Mesenchymal stem cell (in vitro differentiated cells and primary cell): Measurements from ENCODE around the gene SLC6A1.

Experiments
- DNase-seq: peaks from one replicate; pipeline ENCODE4 v3.0.0-alpha.2; 2013
- H2AFZ ChIP-seq: one replicate; pipeline ENCODE4 v1.6.1; 2013; ENCODE audit warnings: low read depth, mild to moderate bottlenecking, control low read depth, inconsistent platforms, low read length, moderate library complexity
- H2AK5ac ChIP-seq: 2 replicates; pipeline ENCODE4 v1.6.1; 2013; ENCODE audit warnings: low read length, moderate library complexity, mild to moderate bottlenecking, inconsistent platforms; ENCODE audit not compliant: severe bottlenecking
- H2BK120ac ChIP-seq: one replicate; pipeline ENCODE4 v1.6.1; 2013; ENCODE audit warnings: low read depth, mild to moderate bottlenecking, inconsistent platforms, low read length, moderate library complexity
- H2BK12ac ChIP-seq, 2 experiments: one replicate each; pipeline ENCODE4 v1.6.1; 2013; ENCODE audit warnings: inconsistent platforms in 2 of 2, low read length in 2 of 2, mild to moderate bottlenecking in 2 of 2, moderate library complexity in 2 of 2, control low read depth in 1 of 2
- H2BK15ac ChIP-seq: one replicate; pipeline ENCODE4 v1.6.1; 2013; ENCODE audit warnings: mild to moderate bottlenecking, low read depth, inconsistent platforms; ENCODE audit not compliant: poor library complexity, severe bottlenecking
- H2BK5ac ChIP-seq: 2 replicates; pipeline ENCODE4 v1.6.1; 2013; ENCODE audit warnings: low read depth, mild to moderate bottlenecking, low read length, control low read depth, inconsistent platforms; ENCODE audit not compliant: poor library complexity, severe bottlenecking
- H3K14ac ChIP-seq, 2 experiments: one replicate each; pipeline ENCODE4 v1.6.1; 2013; ENCODE audit warnings: inconsistent platforms in 2 of 2, low read length in 2 of 2, control low read depth in 1 of 2, mild to moderate bottlenecking in 1 of 2, moderate library complexity in 1 of 2
- H3K18ac ChIP-seq, 2 experiments: one replicate each; pipeline ENCODE4 v1.6.1; 2013; ENCODE audit warnings: inconsistent platforms in 2 of 2, low read length in 2 of 2, control low read depth in 1 of 2, low read depth in 1 of 2, mild to moderate bottlenecking in 1 of 2
- H3K23ac ChIP-seq, 2 experiments: one replicate each; pipeline ENCODE4 v1.6.1; 2013; ENCODE audit warnings: inconsistent platforms in 2 of 2, low read length in 2 of 2, mild to moderate bottlenecking in 2 of 2, moderate library complexity in 2 of 2, control low read depth in 1 of 2
- H3K27ac ChIP-seq: 2 replicates; pipeline ENCODE4 v1.5.1; 2013; ENCODE audit warnings: mild to moderate bottlenecking, moderate library complexity, low read length, control low read depth, inconsistent platforms; ENCODE audit not compliant: poor library complexity, severe bottlenecking
- H3K27me3 ChIP-seq, 2 experiments: 2 replicates each; pipeline versions ENCODE4 v1.6.1 to v1.7.0; 2013; ENCODE audit warnings: low read length in 2 of 2, mild to moderate bottlenecking in 2 of 2, moderate library complexity in 2 of 2, control low read depth in 1 of 2, inconsistent platforms in 1 of 2; ENCODE audit not compliant: control insufficient read depth in 1 of 2, insufficient read depth in 1 of 2
- H3K36me3 ChIP-seq, 2 experiments: 2 replicates each; pipeline versions ENCODE4 v1.6.1 to v1.7.0; 2013; ENCODE audit warnings: low read length in 2 of 2, control low read depth in 1 of 2, inconsistent platforms in 1 of 2, low read depth in 1 of 2, mild to moderate bottlenecking in 1 of 2; ENCODE audit not compliant: insufficient read depth in 2 of 2, control insufficient read depth in 1 of 2
- H3K4ac ChIP-seq, 2 experiments: one replicate each; pipeline ENCODE4 v1.6.1; 2013; ENCODE audit warnings: inconsistent platforms in 2 of 2, low read length in 2 of 2, mild to moderate bottlenecking in 2 of 2, moderate library complexity in 2 of 2, control low read depth in 1 of 2, low read depth in 1 of 2
- H3K4me1 ChIP-seq: 2 replicates; pipeline ENCODE4 v1.6.1; 2013; ENCODE audit warnings: low read depth, low read length, control low read depth; ENCODE audit not compliant: control insufficient read depth, insufficient read depth
- H3K4me2 ChIP-seq: 2 replicates; pipeline ENCODE4 v1.6.1; 2013; ENCODE audit warnings: low read length, mild to moderate bottlenecking, inconsistent platforms; ENCODE audit not compliant: poor library complexity, severe bottlenecking
- H3K4me3 ChIP-seq, 2 experiments: 2 replicates each; pipeline versions ENCODE4 v1.5.1 to v1.7.0; 2013; ENCODE audit warnings: low read length in 2 of 2, mild to moderate bottlenecking in 2 of 2, control low read depth in 1 of 2, low read depth in 1 of 2; ENCODE audit not compliant: insufficient read depth in 1 of 2
- H3K79me1 ChIP-seq: replicated peaks from 2 replicates; pipeline ENCODE4 v1.6.1; 2013; ENCODE audit warnings: mild to moderate bottlenecking, control low read depth, low read length, inconsistent platforms; ENCODE audit not compliant: poor library complexity, severe bottlenecking
- H3K9ac ChIP-seq: 2 replicates; pipeline ENCODE4 v1.7.0; 2013; ENCODE audit warnings: mild to moderate bottlenecking, low read length, moderate library complexity
- H3K9me3 ChIP-seq: 2 replicates; pipeline ENCODE4 v1.7.0; 2013; ENCODE audit warnings: mild to moderate bottlenecking, low read length; ENCODE audit not compliant: control insufficient read depth
- H4K8ac ChIP-seq: one replicate; pipeline ENCODE4 v1.6.1; 2013; ENCODE audit warnings: inconsistent platforms, mild to moderate bottlenecking, low read length, moderate library complexity
- H4K91ac ChIP-seq: one replicate; pipeline ENCODE4 v1.6.1; 2013; ENCODE audit warnings: mild to moderate bottlenecking, low read length, inconsistent platforms
- WGBS: methylation state at CpG from one replicate; pipeline ENCODE4 v1.1.7; 2013; ENCODE audit warnings: mixed read lengths; 5-methylcytosine and 5-hydroxymethylcytosine counted together

Gene SLC6A1

DNA sequence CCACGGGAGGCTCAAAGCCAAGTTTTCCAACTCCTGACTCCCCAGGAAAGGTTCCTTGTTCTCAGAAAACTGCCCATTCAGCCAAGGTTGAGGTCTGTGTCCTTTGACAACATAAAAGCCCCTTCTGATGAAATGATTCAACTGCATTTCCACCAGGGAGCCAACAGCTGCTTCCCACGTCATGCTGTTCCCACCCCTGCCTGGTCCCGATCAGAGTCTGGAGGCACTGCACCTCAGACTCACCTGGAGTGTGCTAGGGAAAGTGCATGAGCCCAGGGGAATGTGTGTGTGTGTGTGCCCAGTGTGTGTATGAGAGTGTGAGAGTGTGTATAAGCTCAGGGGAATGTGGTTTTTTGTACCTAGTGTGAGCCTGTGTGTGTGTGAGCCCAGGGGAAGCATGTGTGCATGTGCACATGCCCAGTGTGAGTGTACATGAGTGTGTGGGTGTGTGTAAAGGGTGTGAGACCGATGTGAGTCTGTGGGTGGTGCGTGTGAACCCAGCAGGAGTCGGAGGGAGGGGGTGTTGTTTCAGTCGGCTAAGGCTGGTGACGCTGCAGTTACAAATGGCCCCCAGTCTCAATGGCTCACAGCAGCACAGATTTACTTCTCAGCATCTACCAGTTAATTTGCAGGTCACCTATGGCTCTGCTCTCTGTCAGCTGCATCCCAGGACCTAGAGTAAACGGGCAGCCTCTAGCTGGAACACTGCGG lies 20.3 kb upstream of the SLC6A1 start:
- no peaks in the 10 kb centered on the region for H3K36me3 ChIP-seq
- DNase-seq, result no peak
- no peak overlapping the region for H3K14ac ChIP-seq
- H3K4ac ChIP-seq, result no peak overlapping the region
- H3K4me3 ChIP-seq, result no peak overlapping the region
- no peak overlapping the region for H3K4me2 ChIP-seq
- H2AK5ac ChIP-seq, result no peak overlapping the region
- WGBS, result 62% methylated on average over 9 of the region's 10 CpGs
- no peak overlapping the region for H3K23ac ChIP-seq
- no peak overlapping the region for H3K18ac ChIP-seq
- H2BK5ac ChIP-seq, result no peak overlapping the region
- H3K27ac ChIP-seq, result no peak overlapping the region
- H3K4me1 ChIP-seq, result peaks cover 6% of the 10 kb centered on the region
- H4K8ac ChIP-seq, result no peak overlapping the region
- H3K9ac ChIP-seq, result no peak overlapping the region
- no peak overlapping the region for H2AFZ ChIP-seq
- H4K91ac ChIP-seq, result no peak overlapping the region
- no peaks in the 10 kb centered on the region for H3K9me3 ChIP-seq
- no peak overlapping the region for H2BK12ac ChIP-seq
- H3K79me1 ChIP-seq, result no peaks in the 10 kb centered on the region
- H2BK120ac ChIP-seq, result no peak overlapping the region
- H3K27me3 ChIP-seq, result peaks cover 57 to 87% of the 10 kb centered on the region in 2 experiments
- no peak overlapping the region for H2BK15ac ChIP-seq

GRCh38 chr3:10973046-10973595 lies 19.4 kb upstream of the SLC6A1 start:
- H3K18ac ChIP-seq, result no peak overlapping the region
- H4K91ac ChIP-seq, result no peak overlapping the region
- peaks cover 57 to 80% of the 10 kb centered on the region in 2 experiments for H3K27me3 ChIP-seq
- no peak overlapping the region for H2BK5ac ChIP-seq
- no peak overlapping the region for H2AFZ ChIP-seq
- H3K9ac ChIP-seq, result no peak overlapping the region
- H3K4me3 ChIP-seq, result no peak overlapping the region
- no peak overlapping the region for H3K23ac ChIP-seq
- H3K36me3 ChIP-seq, result no peaks in the 10 kb centered on the region
- H2AK5ac ChIP-seq, result no peak overlapping the region
- no peak overlapping the region for H2BK120ac ChIP-seq
- no peak overlapping the region for H2BK12ac ChIP-seq
- 72% methylated on average over 13 of the region's 13 CpGs for WGBS
- no peak overlapping the region for H4K8ac ChIP-seq
- H3K9me3 ChIP-seq, result no peaks in the 10 kb centered on the region
- no peak overlapping the region for H3K4me2 ChIP-seq
- DNase-seq, result no peak
- H3K79me1 ChIP-seq, result no peaks in the 10 kb centered on the region
- H2BK15ac ChIP-seq, result no peak overlapping the region
- no peak overlapping the region for H3K14ac ChIP-seq
- H3K4ac ChIP-seq, result no peak overlapping the region
- peaks cover 11% of the 10 kb centered on the region for H3K4me1 ChIP-seq
- no peak overlapping the region for H3K27ac ChIP-seq

GRCh38 chr3:10974131-10974530 lies 18.4 kb upstream of the SLC6A1 start:
- Histone ChIP-seq H3K79me1 (no peaks in the 10 kb centered on the region), H3K27me3 (peaks cover 50 to 75% of the 10 kb centered on the region in 2 experiments), H3K4me2 (no peak overlapping the region), H4K8ac (no peak overlapping the region), H3K18ac (no peak overlapping the region), H3K4me3 (no peak overlapping the region), H2BK15ac (no peak overlapping the region), H2AK5ac (no peak overlapping the region), H4K91ac (no peak overlapping the region), H3K9ac (no peak overlapping the region), H2BK12ac (no peak overlapping the region), H2BK5ac (no peak overlapping the region), H3K4me1 (peaks cover 7% of the 10 kb centered on the region), H3K23ac (no peak overlapping the region), H3K4ac (no peak overlapping the region), H3K27ac (no peak overlapping the region), H3K36me3 (no peaks in the 10 kb centered on the region), H2AFZ (no peak overlapping the region), H3K9me3 (no peaks in the 10 kb centered on the region), H2BK120ac (no peak overlapping the region), H3K14ac (no peak overlapping the region)
- WGBS, result 82% methylated on average over 7 of the region's 7 CpGs
- DNase-seq, result no peak

- Histone ChIP-seq H3K18ac (no peak overlapping the region), H2BK120ac (no peak overlapping the region), H3K27me3 (peaks cover 44 to 68% of the 10 kb centered on the region in 2 experiments), H3K4me3 (no peak overlapping the region), H2BK12ac (no peak overlapping the region), H2AK5ac (no peak overlapping the region), H2BK5ac (no peak overlapping the region), H3K14ac (no peak overlapping the region), H2BK15ac (no peak overlapping the region), H3K9ac (no peak overlapping the region), H4K8ac (no peak overlapping the region), H3K4me2 (no peak overlapping the region), H3K79me1 (no peaks in the 10 kb centered on the region), H4K91ac (no peak overlapping the region), H3K4me1 (peaks cover 7% of the 10 kb centered on the region), H2AFZ (no peak overlapping the region), H3K36me3 (no peaks in the 10 kb centered on the region), H3K23ac (no peak overlapping the region), H3K4ac (no peak overlapping the region), H3K9me3 (no peaks in the 10 kb centered on the region), H3K27ac (no peak overlapping the region)
- DNase-seq, result no peak
- 59% methylated on average over 6 of the region's 7 CpGs for WGBS
Measured at GRCh38 chr3:10974746-10975375, 17.7 kb upstream of the SLC6A1 start.
